Liver (tissue), 9 donors: ENCODE results near the gene SCRN2. TPM values are rescaled to one million over a fixed set of nuclear protein-coding genes. Genes with fewer than 3 reads are reported as not detected.
A peak's percentile ranks its signal among the peaks of the same experiment; 100 is the strongest.

ENCODE experiments used
- DNase-seq: peaks from one replicate; pipeline ENCODE4 v3.0.0-alpha.2; 2017; ENCODE audit warnings: low spot score
- H3K27ac ChIP-seq, 2 donors: one replicate each; pipeline ENCODE4 v1.7.0; 2013; ENCODE audit warnings: inconsistent platforms in 2 of 2, low read length in 2 of 2, control low read depth in 1 of 2, low read depth in 1 of 2, mild to moderate bottlenecking in 1 of 2
- H3K27me3 ChIP-seq, 4 donors: one replicate each; pipeline versions ENCODE4 v1.6.1 to v1.7.0; 2013; ENCODE audit warnings: low read length in 3 of 4, inconsistent platforms in 1 of 4, mild to moderate bottlenecking in 1 of 4, moderate library complexity in 1 of 4; ENCODE audit not compliant: control insufficient read depth in 4 of 4, insufficient read depth in 4 of 4
- H3K36me3 ChIP-seq, 4 donors: one replicate each; pipeline versions ENCODE4 v1.6.1 to v1.7.0; 2013; ENCODE audit warnings: low read length in 3 of 4, mild to moderate bottlenecking in 3 of 4, low read depth in 1 of 4, moderate library complexity in 1 of 4; ENCODE audit not compliant: control insufficient read depth in 4 of 4, insufficient read depth in 3 of 4
- H3K4me1 ChIP-seq, 4 donors: one replicate each; pipeline versions ENCODE4 v1.6.1 to v1.7.0; 2013; ENCODE audit warnings: low read length in 3 of 4, mild to moderate bottlenecking in 3 of 4, moderate library complexity in 1 of 4; ENCODE audit not compliant: control insufficient read depth in 4 of 4, insufficient read depth in 4 of 4
- H3K4me3 ChIP-seq, 3 donors: one replicate each; pipeline versions ENCODE4 v1.6.1 to v1.7.0; 2013; ENCODE audit warnings: low read length in 3 of 3, control low read depth in 1 of 3, low read depth in 1 of 3, mild to moderate bottlenecking in 1 of 3
- H3K9ac ChIP-seq, 2 donors: one replicate each; pipeline ENCODE4 v1.7.0; 2013; ENCODE audit warnings: low read length in 2 of 2, mild to moderate bottlenecking in 2 of 2, moderate library complexity in 2 of 2, control low read depth in 1 of 2, low read depth in 1 of 2
- H3K9me3 ChIP-seq, 4 donors: one replicate each; pipeline versions ENCODE4 v1.6.1 to v1.7.0; 2013; ENCODE audit warnings: low read length in 3 of 4; ENCODE audit not compliant: control insufficient read depth in 4 of 4
- FOXA1 ChIP-seq: IDR thresholded peaks from 2 replicates; pipeline ENCODE4 v1.6.1; 2016; ENCODE audit warnings: antibody characterized with exemption
- FOXA2 ChIP-seq: IDR thresholded peaks from 2 replicates; pipeline ENCODE4 v1.6.1; 2016; ENCODE audit warnings: antibody characterized with exemption
- GABPA ChIP-seq, 2 donors: IDR thresholded peaks in 1 of 2; conservative IDR thresholded peaks in 1 of 2; 2 replicates each; pipeline ENCODE4 v1.6.1; 2016; ENCODE audit warnings: antibody characterized with exemption in 2 of 2, mild to moderate bottlenecking in 1 of 2, moderate library complexity in 1 of 2
- HNF4A ChIP-seq, 2 donors: conservative IDR thresholded peaks; 2 replicates each; pipeline ENCODE4 v1.6.1; 2016; ENCODE audit warnings: antibody characterized with exemption in 2 of 2, mild to moderate bottlenecking in 2 of 2
- HNF4G ChIP-seq: IDR thresholded peaks from 2 replicates; pipeline ENCODE4 v1.6.1; 2016; ENCODE audit warnings: antibody characterized with exemption
- MAX ChIP-seq: IDR thresholded peaks from 2 replicates; pipeline ENCODE4 v1.6.1; 2016; ENCODE audit warnings: antibody characterized with exemption
- NR2F2 ChIP-seq: IDR thresholded peaks from 2 replicates; pipeline ENCODE4 v1.6.1; 2016; ENCODE audit warnings: antibody characterized with exemption
- RAD21 ChIP-seq, 2 donors: IDR thresholded peaks; 2 replicates each; pipeline ENCODE4 v1.6.1; 2016; ENCODE audit warnings: antibody characterized with exemption in 2 of 2, mild to moderate bottlenecking in 2 of 2
- RXRA ChIP-seq, 2 donors: IDR thresholded peaks; 2 replicates each; pipeline ENCODE4 v1.6.1; 2017 to 2018; ENCODE audit warnings: antibody characterized with exemption in 2 of 2, mild to moderate bottlenecking in 1 of 2
- TAF1 ChIP-seq: conservative IDR thresholded peaks from 2 replicates; pipeline ENCODE4 v1.6.1; 2016; ENCODE audit warnings: antibody characterized with exemption, mild to moderate bottlenecking
- YY1 ChIP-seq: IDR thresholded peaks from 2 replicates; pipeline ENCODE4 v1.6.1; 2016; ENCODE audit warnings: antibody characterized with exemption, mild to moderate bottlenecking
- WGBS: extraction: QIAGEN DNeasy Blood & Tissue Kit; methylation state at CpG from one replicate; pipeline ENCODE4 v1.1.7; 2013; 5-methylcytosine and 5-hydroxymethylcytosine counted together
- polyA plus RNA-seq, 2 donors: library from polyadenylated mRNA; stranded (reverse) in 1 of 2; unstranded in 1 of 2; fragments of 200-250 nt in 1 of 2; fragments of >200 nt in 1 of 2; fragmentation: Nextera tagmentation in 1 of 2; extraction: Ambion mirVana in 1 of 2; gene quantifications; one replicate each; pipeline versions ENCODE4 v1.2.1 to v1.2.3, GENCODE V29; 2013 to 2015
- total RNA-seq, 2 donors: library from RNA; depleted of rRNA; stranded (reverse); fragments of >200 nt; gene quantifications; one replicate each; pipeline ENCODE4 v1.2.3, GENCODE V29; 2014
- TF ChIP-seq, protein P1 (sequence below): IDR thresholded peaks from 2 replicates; pipeline ENCODE4 v1.6.1; 2016; ENCODE audit warnings: antibody characterized with exemption
- donor health status: healthy.
- donor health status: healthy.
- donor health status: healthy.
- donor health status: healthy.
- donor health status: healthy.

SCRN2 gene
- total and polyA plus RNA-seq, 4 donors, result 17.8 to 27.4 (median 20.3) TPM

GRCh38 chr17:47841488-47842291 lies 617 bp upstream of the SCRN2 start:
- peak in 1 of 2 donors; percentile 15 for TF ChIP-seq RXRA (IDR thresholded peaks at IDR 0.05)
- TF ChIP-seq FOXA1, result no peak
- TF ChIP-seq HNF4G, result no peak
- TF ChIP-seq, protein P1, sequence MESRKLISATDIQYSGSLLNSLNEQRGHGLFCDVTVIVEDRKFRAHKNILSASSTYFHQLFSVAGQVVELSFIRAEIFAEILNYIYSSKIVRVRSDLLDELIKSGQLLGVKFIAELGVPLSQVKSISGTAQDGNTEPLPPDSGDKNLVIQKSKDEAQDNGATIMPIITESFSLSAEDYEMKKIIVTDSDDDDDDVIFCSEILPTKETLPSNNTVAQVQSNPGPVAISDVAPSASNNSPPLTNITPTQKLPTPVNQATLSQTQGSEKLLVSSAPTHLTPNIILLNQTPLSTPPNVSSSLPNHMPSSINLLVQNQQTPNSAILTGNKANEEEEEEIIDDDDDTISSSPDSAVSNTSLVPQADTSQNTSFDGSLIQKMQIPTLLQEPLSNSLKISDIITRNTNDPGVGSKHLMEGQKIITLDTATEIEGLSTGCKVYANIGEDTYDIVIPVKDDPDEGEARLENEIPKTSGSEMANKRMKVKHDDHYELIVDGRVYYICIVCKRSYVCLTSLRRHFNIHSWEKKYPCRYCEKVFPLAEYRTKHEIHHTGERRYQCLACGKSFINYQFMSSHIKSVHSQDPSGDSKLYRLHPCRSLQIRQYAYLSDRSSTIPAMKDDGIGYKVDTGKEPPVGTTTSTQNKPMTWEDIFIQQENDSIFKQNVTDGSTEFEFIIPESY, result no peak
- peak; percentile 15 to 16 for TF ChIP-seq HNF4A (conservative IDR thresholded peaks at IDR 0.05)
- no peak for TF ChIP-seq GABPA (IDR thresholded peaks at IDR 0.05 in 1 of 2, conservative IDR thresholded peaks at IDR 0.05 in 1 of 2)
- TF ChIP-seq RAD21 (IDR thresholded peaks at IDR 0.05), result peak in 1 of 2 donors; percentile 17
- TF ChIP-seq YY1, result no peak
- TF ChIP-seq FOXA2, result no peak
- no peak for TF ChIP-seq NR2F2
- Histone ChIP-seq H3K4me3 (peak overlapping the region in 1 of 3 donors; percentile 79), H3K27me3 (no peaks in the 10 kb centered on the region), H3K9ac (peak overlapping the region; percentile 64 to 76), H3K4me1 (peaks cover 8 to 37% (median 27%) of the 10 kb centered on the region in 4 donors), H3K9me3 (no peaks in the 10 kb centered on the region), H3K27ac (peak overlapping the region; percentile 72), H3K36me3 (peaks cover 0 to 6% (median 0%) of the 10 kb centered on the region in 4 donors)
- 51% methylated on average over 16 of the region's 16 CpGs for WGBS
- DNase-seq, result no peak

DNA sequence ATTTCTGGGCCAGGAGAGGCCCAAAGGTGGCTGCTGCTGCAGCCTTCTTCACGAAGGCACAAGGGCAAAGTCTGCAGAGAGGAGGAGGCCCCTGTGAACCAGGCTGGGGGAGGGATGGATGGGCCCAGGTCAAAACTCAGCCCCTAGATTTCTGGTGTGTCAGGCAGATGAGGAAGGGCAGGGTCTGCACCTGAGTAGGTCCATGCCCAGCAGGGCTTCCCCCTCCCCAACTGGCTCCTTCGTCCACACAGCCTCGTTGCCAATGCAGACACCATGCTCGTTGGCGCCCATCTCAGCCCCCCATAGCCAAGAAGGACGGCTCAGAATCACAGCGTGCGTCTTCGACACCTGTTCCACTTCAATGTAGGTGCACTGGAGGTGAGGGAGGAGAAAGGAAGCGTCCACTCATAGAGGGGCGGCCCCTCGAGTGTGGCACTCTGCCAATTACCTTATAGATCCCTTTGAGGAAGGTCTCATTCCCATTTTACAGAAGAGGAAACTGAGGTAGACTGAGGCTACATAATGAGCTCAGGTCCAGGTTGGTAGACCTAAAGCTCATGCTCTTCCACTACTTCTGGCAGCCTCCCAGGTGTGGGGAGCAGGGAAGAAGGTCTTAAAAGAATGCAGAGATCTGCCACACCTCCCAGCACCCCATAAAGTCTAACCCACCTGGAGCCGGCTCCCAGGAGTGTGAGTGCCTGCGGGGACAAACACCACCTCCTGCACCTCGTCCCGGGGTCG lies 902 bp downstream of the SCRN2 start:
- H3K9ac ChIP-seq, result peak overlapping the region; percentile 64 to 76
- TF ChIP-seq HNF4A (conservative IDR thresholded peaks at IDR 0.05), result peak; percentile 12 to 22
- no peak for TF ChIP-seq HNF4G
- no peak for TF ChIP-seq MAX
- TF ChIP-seq GABPA (IDR thresholded peaks at IDR 0.05 in 1 of 2, conservative IDR thresholded peaks at IDR 0.05 in 1 of 2), result no peak
- H3K36me3 ChIP-seq, result peaks cover 0 to 15% (median 4%) of the 10 kb centered on the region in 4 donors
- no peak overlapping the region for H3K27ac ChIP-seq
- no peaks in the 10 kb centered on the region for H3K27me3 ChIP-seq
- peak overlapping the region; percentile 79 to 87 (median 84) for H3K4me3 ChIP-seq
- DNase-seq, result no peak
- H3K4me1 ChIP-seq, result peaks cover 8 to 37% (median 27%) of the 10 kb centered on the region in 4 donors
- no peaks in the 10 kb centered on the region for H3K9me3 ChIP-seq
- WGBS, result 40% methylated on average over 17 of the region's 17 CpGs

DNA sequence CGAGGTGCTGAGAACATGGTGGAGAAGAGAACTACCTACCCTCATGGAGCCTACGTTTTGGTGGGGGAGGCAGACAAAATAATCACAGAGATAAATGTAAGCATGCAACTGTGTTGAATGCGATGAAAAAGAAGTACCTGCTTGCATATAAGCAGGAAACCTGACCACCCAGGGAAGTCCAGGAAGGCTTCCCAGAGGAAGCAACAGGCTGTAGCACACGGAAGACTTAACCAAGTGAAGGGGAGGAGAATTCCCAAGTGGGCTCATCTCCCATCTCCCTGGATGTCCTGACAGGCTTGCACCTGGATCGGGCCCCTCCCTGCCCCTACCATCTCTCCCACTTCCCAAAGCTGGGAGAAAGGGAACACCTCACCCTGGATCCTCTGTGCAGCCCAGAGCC lies 2.0 kb downstream of the SCRN2 start:
- H3K9ac ChIP-seq, result no peak overlapping the region
- TF ChIP-seq, protein P1, result no peak
- TF ChIP-seq RAD21 (IDR thresholded peaks at IDR 0.05), result no peak
- TF ChIP-seq TAF1, result no peak
- peaks cover 0 to 15% (median 4%) of the 10 kb centered on the region in 4 donors for H3K36me3 ChIP-seq
- 94% methylated on average over 5 of the region's 5 CpGs for WGBS
- H3K4me3 ChIP-seq, result no peak overlapping the region
- no peak for DNase-seq
- H3K27me3 ChIP-seq, result no peaks in the 10 kb centered on the region
- peaks cover 8 to 37% (median 27%) of the 10 kb centered on the region in 4 donors for H3K4me1 ChIP-seq
- no peaks in the 10 kb centered on the region for H3K9me3 ChIP-seq
- no peak overlapping the region for H3K27ac ChIP-seq
